A549 (cell line): ENCODE data around the gene ANKRD40CL. TPM values are rescaled to one million over a fixed set of nuclear protein-coding genes. Genes with fewer than 3 reads are reported as not detected.

Source experiments
- ATAC-seq, 2 experiments: fragments of 200-7000 bp in 1 of 2; fragments of >200 bp in 1 of 2; cut with Nextera tagmentation in 1 of 2; cut with Tn5 transposase in 1 of 2; 3 replicates each; pipeline versions ENCODE4 v1.8.0 to v1.9.1; 2018 to 2020; ENCODE audit warnings: mild to moderate bottlenecking in 1 of 2, moderate library complexity in 1 of 2
- CTCF ChIA-PET: fragments of 300-600 bp; sonication (Branson Sonifier 250); formaldehyde crosslinking; extraction: SDS; loops from one replicate; lab custom pipeline; 2021; ENCODE audit warnings: antibody characterized with exemption, inconsistent platforms; lab: Yijun Ruan, JAX
- POLR2A ChIA-PET: fragments of 350-600 bp; formaldehyde crosslinking; extraction: SDS; loops from one replicate; lab custom pipeline; 2021; ENCODE audit warnings: antibody characterized with exemption, inconsistent platforms; lab: Yijun Ruan, JAX
- DNase-seq, 2 experiments: peaks; one replicate each; pipeline versions ENCODE4 v3.0.0 to v3.0.0-alpha.2; 2011 to 2016; ENCODE audit warnings: low read depth in 1 of 2, low spot score in 1 of 2
- FAIRE-seq: peaks from 2 replicates; lab custom pipeline; 2011; peaks lifted over from hg19 to GRCh38; lab: Jason Lieb, UNC
- H3K27ac ChIP-seq, 2 experiments: fragments of >200 bp; sonication (Bioruptor Twin); formaldehyde crosslinking; 3 replicates each; pipeline ENCODE4 v1.5.1; 2016 to 2017
- H3K4me1 ChIP-seq: fragments of >200 bp; sonication (Bioruptor Twin); formaldehyde crosslinking; 3 replicates; pipeline ENCODE4 v1.6.1; 2016
- H3K4me2 ChIP-seq: fragments of >200 bp; sonication (Bioruptor Twin); formaldehyde crosslinking; 3 replicates; pipeline ENCODE4 v1.6.1; 2016
- H3K4me3 ChIP-seq: fragments of >200 bp; sonication (Bioruptor Twin); formaldehyde crosslinking; 3 replicates; pipeline ENCODE4 v1.5.1; 2016
- H3K9me3 ChIP-seq: fragments of >200 bp; sonication (Bioruptor Twin); formaldehyde crosslinking; 3 replicates; pipeline ENCODE4 v1.6.1; 2016
- CBX2 ChIP-seq: fragments of 200-600 bp; sonication (generic); IDR thresholded peaks from 2 replicates; pipeline ENCODE4 v1.6.1; 2016; ENCODE audit warnings: low read depth, mild to moderate bottlenecking, borderline replicate concordance
- CBX8 ChIP-seq: fragments of 200-600 bp; sonication (generic); IDR thresholded peaks from 2 replicates; pipeline ENCODE4 v1.6.1; 2016
- CEBPB ChIP-seq, 2 experiments: fragments of >200 bp in 1 of 2; sonication (Bioruptor Twin) in 1 of 2; formaldehyde crosslinking in 1 of 2; IDR thresholded peaks; 2 replicates each; pipeline ENCODE4 v1.6.1; 2012 to 2016
- CHD4 ChIP-seq: fragments of 200-600 bp; sonication (generic); IDR thresholded peaks from 2 replicates; pipeline ENCODE4 v1.6.1; 2016; ENCODE audit warnings: antibody characterized with exemption, mild to moderate bottlenecking, borderline replicate concordance
- CTCF ChIP-seq: fragments of >200 bp; sonication (Bioruptor Twin); formaldehyde crosslinking; IDR thresholded peaks from 3 replicates; pipeline ENCODE4 v1.5.1; 2016
- EHMT2 ChIP-seq: fragments of 200-600 bp; sonication (generic); IDR thresholded peaks from 2 replicates; pipeline ENCODE4 v1.6.1; 2016; ENCODE audit warnings: antibody characterized with exemption, low read depth, mild to moderate bottlenecking, moderate library complexity
- HOXB13 ChIP-seq: fragments of 250-450 bp; sonication (Bioruptor Pico); IDR thresholded peaks from 2 replicates; pipeline ENCODE4 v1.5.0; 2020; ENCODE audit warnings: low read depth, mild to moderate bottlenecking, moderate library complexity
- JUN ChIP-seq, 2 experiments: fragments of >200 bp; sonication (Bioruptor Twin); formaldehyde crosslinking; IDR thresholded peaks; 2 replicates in 1 of 2; 3 replicates in 1 of 2; pipeline ENCODE4 v1.6.1; 2016 to 2017
- KDM5A ChIP-seq: fragments of 200-600 bp; sonication (generic); IDR thresholded peaks from 2 replicates; pipeline ENCODE4 v1.6.1; 2016; ENCODE audit warnings: antibody characterized with exemption, mild to moderate bottlenecking
- MAX ChIP-seq: IDR thresholded peaks from 2 replicates; pipeline ENCODE4 v1.6.1; 2012
- MAZ ChIP-seq: fragments of 150-350 bp; IDR thresholded peaks from 2 replicates; pipeline ENCODE4 v1.6.1; 2014; ENCODE audit warnings: antibody characterized with exemption, low read depth, low read length, borderline replicate concordance
- NFE2L2 ChIP-seq: fragments of 150-350 bp; conservative IDR thresholded peaks from 2 replicates; pipeline ENCODE4 v1.6.1; 2014; ENCODE audit warnings: low read length
- NR3C1 ChIP-seq: fragments of >200 bp; sonication (Bioruptor Twin); formaldehyde crosslinking; IDR thresholded peaks from 3 replicates; pipeline ENCODE4 v1.6.1; 2017
- RARB ChIP-seq: fragments of 250-450 bp; sonication (Bioruptor Pico); IDR thresholded peaks from 2 replicates; pipeline ENCODE4 v1.8.0; 2021; ENCODE audit warnings: mild to moderate bottlenecking, moderate library complexity
- REST ChIP-seq: fragments of 200-600 bp; sonication (generic); IDR thresholded peaks from 2 replicates; pipeline ENCODE4 v1.6.1; 2016; ENCODE audit warnings: antibody characterized with exemption, mild to moderate bottlenecking, moderate library complexity
- RFX5 ChIP-seq: fragments of 450-650 bp; IDR thresholded peaks from 2 replicates; pipeline ENCODE4 v1.7.1; 2014; ENCODE audit warnings: antibody characterized with exemption, mild to moderate bottlenecking, moderate library complexity
- SMC3 ChIP-seq: fragments of >200 bp; sonication (Bioruptor Twin); formaldehyde crosslinking; IDR thresholded peaks from 3 replicates; pipeline ENCODE4 v1.6.1; 2018; ENCODE audit warnings: inconsistent platforms
- TP53 ChIP-seq: fragments of 250-450 bp; sonication (Bioruptor Pico); IDR thresholded peaks from 2 replicates; pipeline ENCODE4 v1.5.0; 2021; ENCODE audit warnings: mild to moderate bottlenecking, moderate library complexity
- ZC3H11A ChIP-seq: fragments of 450-650 bp; IDR thresholded peaks from 2 replicates; pipeline ENCODE4 v1.6.1; 2014; ENCODE audit warnings: antibody characterized with exemption, mild to moderate bottlenecking
- WGBS: methylation state at CpG from one replicate; pipeline ENCODE4 v1.1.6; 2017; ENCODE audit errors: missing lambda C conversion rate; 5-methylcytosine and 5-hydroxymethylcytosine counted together
- polyA plus RNA-seq, 4 experiments: library from polyadenylated mRNA; depleted of rRNA in 3 of 4; stranded (reverse); fragments of >200 nt; fragmentation: RNase III in 1 of 4; extraction: RNeasy Plus Mini Kit Qiagen cat#74134 plus additional on column Dnase treatment in 1 of 4; gene quantifications; 2 replicates in 3 of 4; 3 replicates in 1 of 4; pipeline ENCODE4 v1.2.3, GENCODE V29; 2011 to 2017

Gene ANKRD40CL
- polyA plus RNA-seq, 2 of the 4 experiments (the other 2 are of a cell fraction), result 0.13 to 0.18 TPM

- Histone ChIP-seq H3K4me2 (no peak overlapping the region), H3K9me3 (no peaks in the 10 kb centered on the region), H3K4me1 (0 out of 3 replicates have a peak, but pooled peaks cover 3% of the 10 kb centered on the region), H3K27ac (no peak overlapping the region; a peak in 1 of 6 replicates), H3K4me3 (no peak overlapping the region)
- FAIRE-seq, result no peak
- WGBS, result 74% methylated on average over 9 of the region's 9 CpGs
- CTCF ChIA-PET, result interaction anchor here (0.6 to 10.7 kb wide), 16 partner anchors 9 to 367 kb away, joined by 3 to 324 read pairs (median 37); partner anchors contain the start of genes ANKRD40CL, NME1 and WFIKKN2
- POLR2A ChIA-PET, result interaction anchor here (1.4 kb wide), 1 partner anchor 80 kb away, joined by 6 read pairs; the partner anchor contains the start of gene TOB1
- TF ChIP-seq CBX8 (no peak), JUN (IDR thresholded peaks at IDR 0.05) (no peak), TP53 (no peak), CTCF (no peak), MAZ (no peak), ZC3H11A (no peak), RARB (CRISPR knock-in tag) (no peak), EHMT2 (no peak)
- no peak for DNase-seq
- ATAC-seq, result no peak
Observed at GRCh38 chr17:50785946-50786570, 18.7 kb upstream of the ANKRD40CL start.

- POLR2A ChIA-PET, result interaction anchor here (1.4 kb wide), 1 partner anchor 81 kb away, joined by 6 read pairs; the partner anchor contains the start of gene TOB1
Observed at GRCh38 chr17:50785126-50785525, 17.8 kb upstream of the ANKRD40CL start.

GRCh38 chr17:50783905-50784304 is 16.6 kb upstream of the ANKRD40CL start:
- no peak for FAIRE-seq

More at GRCh38 chr17:50785126-50785525, 17.8 kb upstream of the ANKRD40CL start:
- H3K9me3 ChIP-seq, result no peaks in the 10 kb centered on the region
- H3K4me2 ChIP-seq, result no peak overlapping the region
- TF ChIP-seq CBX2 (no peak), NR3C1 (no peak)
- DNase-seq, result no peak
- no peak overlapping the region for H3K27ac ChIP-seq
- WGBS, result 76% methylated on average over 4 of the region's 4 CpGs
- no peak for ATAC-seq
- CTCF ChIA-PET, result interaction anchor here (0.6 to 10.7 kb wide), 20 partner anchors 7 to 368 kb away, joined by 3 to 324 read pairs (median 22); partner anchors contain the start of genes ANKRD40CL, NME1 and WFIKKN2
- no peak overlapping the region for H3K4me3 ChIP-seq
- FAIRE-seq, result no peak
- 0 out of 3 replicates have a peak, but pooled peaks cover 3% of the 10 kb centered on the region for H3K4me1 ChIP-seq

GRCh38 chr17:50783193-50783660 is 15.9 kb upstream of the ANKRD40CL start:
- no peak overlapping the region for H3K4me2 ChIP-seq
- H3K9me3 ChIP-seq, result no peaks in the 10 kb centered on the region
- CTCF ChIA-PET, result interaction anchor here (0.5 to 10.7 kb wide), 73 partner anchors 9 to 381 kb away, joined by 3 to 324 read pairs (median 5); partner anchors contain the start of genes ANKRD40, ANKRD40CL, NME1 and TOB1
- POLR2A ChIA-PET, result interaction anchor here (0.9 to 1.7 kb wide), 3 partner anchors 64 to 368 kb away, joined by 3 to 10 read pairs (median 4); partner anchors contain the start of genes LUC7L3 and TOB1
- DNase-seq (peak; percentile 96 to 99), FAIRE-seq (no peak), ATAC-seq (peak; percentile 97 to 99)
- H3K27ac ChIP-seq, result no peak overlapping the region
- WGBS, result 23% methylated on average over 7 of the region's 7 CpGs
- no peak overlapping the region for H3K4me3 ChIP-seq
- 0 out of 3 replicates have a peak, but pooled peaks cover 3% of the 10 kb centered on the region for H3K4me1 ChIP-seq
- TF ChIP-seq NFE2L2 (no peak), CTCF (peak; percentile 98), CHD4 (no peak), MAX (no peak; the same call in 1 of the 2 replicates), HOXB13 (CRISPR knock-in tag) (no peak), KDM5A (no peak), CEBPB (IDR thresholded peaks at IDR 0.05) (no peak), SMC3 (peak; percentile 96), REST (no peak), RFX5 (0 out of 2 replicates have a peak, but pooled peaks have one; percentile 38), CBX2 (no peak)

More at GRCh38 chr17:50783905-50784304, 16.6 kb upstream of the ANKRD40CL start:
- no peak for DNase-seq
- TF ChIP-seq JUN (IDR thresholded peaks at IDR 0.05), result no peak
- ChIA-PET CTCF (interaction anchor here (0.7 to 10.7 kb wide), 42 partner anchors 8 to 369 kb away, joined by 3 to 324 read pairs (median 7); partner anchors contain the start of genes ANKRD40, ANKRD40CL, NME1 and WFIKKN2), POLR2A (no interaction called here)
- ATAC-seq, result no peak
- H3K9me3 ChIP-seq, result no peaks in the 10 kb centered on the region
- no peak overlapping the region for H3K27ac ChIP-seq
- H3K4me2 ChIP-seq, result no peak overlapping the region
- no peak overlapping the region for H3K4me3 ChIP-seq
- H3K4me1 ChIP-seq, result 0 out of 3 replicates have a peak, but pooled peaks cover 3% of the 10 kb centered on the region
- 97% methylated on average over 2 of the region's 2 CpGs for WGBS
